IMR-90 (cell line): Measurements from ENCODE around the gene TMEM161A. TPM values are rescaled to one million over a fixed set of nuclear protein-coding genes. Genes with fewer than 3 reads are reported as not detected.

Source experiments
- ATAC-seq: fragments of 200-7000 bp; cut with Tn5 transposase; 2 replicates; pipeline ENCODE4 v1.9.1; 2020; ENCODE audit warnings: low read depth, mild to moderate bottlenecking, moderate library complexity
- BruUV-seq: library from RNA; stranded (reverse); fragments of 400-500 nt; replicated peaks from 2 replicates; lab custom pipeline; 2021; lab: Mats Ljungman, UMichigan
- CTCF ChIA-PET: fragments of 300-600 bp; formaldehyde crosslinking; extraction: SDS; loops from one replicate; lab custom pipeline; 2021; ENCODE audit warnings: antibody characterized with exemption; lab: Yijun Ruan, JAX
- POLR2A ChIA-PET: fragments of 300-600 bp; sonication (Branson Sonifier 250); formaldehyde crosslinking; loops from one replicate; lab custom pipeline; 2022; ENCODE audit warnings: antibody characterized with exemption; ENCODE audit not compliant: unreplicated experiment; lab: Charles Lee
- DNase-seq: peaks from one replicate; pipeline ENCODE4 v3.0.0; 2013
- H2AFZ ChIP-seq: replicated peaks from 2 replicates; pipeline ENCODE3; 2013; ENCODE audit warnings: low read length, mild to moderate bottlenecking; ENCODE audit not compliant: poor library complexity
- H2AK5ac ChIP-seq: 2 replicates; pipeline ENCODE4 v1.6.1; 2013; ENCODE audit warnings: low read depth, low read length, inconsistent platforms
- H2AK9ac ChIP-seq: replicated peaks from 2 replicates; pipeline ENCODE3; 2013; ENCODE audit warnings: mild to moderate bottlenecking, low read depth, low read length, moderate library complexity; ENCODE audit not compliant: poor library complexity
- H2BK120ac ChIP-seq: 2 replicates; pipeline ENCODE4 v1.6.1; 2013; ENCODE audit warnings: low read depth, low read length, inconsistent platforms
- H2BK15ac ChIP-seq: 3 replicates; pipeline ENCODE4 v1.6.1; 2013; ENCODE audit warnings: low read depth, low read length, inconsistent platforms
- H2BK20ac ChIP-seq: 2 replicates; pipeline ENCODE4 v1.6.1; 2013; ENCODE audit warnings: low read depth, mild to moderate bottlenecking, inconsistent platforms, low read length, moderate library complexity
- H2BK5ac ChIP-seq: 2 replicates; pipeline ENCODE4 v1.6.1; 2013; ENCODE audit warnings: mild to moderate bottlenecking, low read depth, low read length, inconsistent platforms; ENCODE audit not compliant: poor library complexity, severe bottlenecking
- H3K14ac ChIP-seq: replicated peaks from 2 replicates; pipeline ENCODE4 v1.6.1; 2013; ENCODE audit warnings: low read depth, low read length, inconsistent platforms
- H3K18ac ChIP-seq: 2 replicates; pipeline ENCODE4 v1.6.1; 2013; ENCODE audit warnings: low read depth, low read length, control low read depth
- H3K23ac ChIP-seq: 2 replicates; pipeline ENCODE4 v1.6.1; 2013; ENCODE audit warnings: low read depth, low read length, inconsistent platforms
- H3K27ac ChIP-seq: 2 replicates; pipeline ENCODE4 v1.5.1; 2013; ENCODE audit warnings: mild to moderate bottlenecking, control low read depth, low read length; ENCODE audit not compliant: insufficient read depth
- H3K27me3 ChIP-seq: 2 replicates; pipeline ENCODE4 v1.6.1; 2013; ENCODE audit warnings: low read length; ENCODE audit not compliant: control insufficient read depth, insufficient read depth
- H3K36me3 ChIP-seq: 2 replicates; pipeline ENCODE4 v1.6.1; 2013; ENCODE audit warnings: low read length, mixed read lengths; ENCODE audit not compliant: control insufficient read depth, insufficient read depth
- H3K4ac ChIP-seq: 2 replicates; pipeline ENCODE4 v1.6.1; 2013; ENCODE audit warnings: low read depth, low read length, inconsistent platforms
- H3K4me1 ChIP-seq: 2 replicates; pipeline ENCODE4 v1.6.1; 2013; ENCODE audit warnings: low read length, mixed read lengths; ENCODE audit not compliant: control insufficient read depth, insufficient read depth
- H3K4me2 ChIP-seq: 2 replicates; pipeline ENCODE4 v1.6.1; 2013; ENCODE audit warnings: low read depth, mild to moderate bottlenecking, control low read depth, low read length, moderate library complexity
- H3K4me3 ChIP-seq: 2 replicates; pipeline ENCODE4 v1.5.1; 2013; ENCODE audit warnings: low read depth, mild to moderate bottlenecking, control low read depth, low read length, moderate library complexity; ENCODE audit not compliant: insufficient read depth
- H3K56ac ChIP-seq: 2 replicates; pipeline ENCODE4 v1.6.1; 2013; ENCODE audit warnings: low read length, inconsistent platforms; ENCODE audit not compliant: insufficient read depth; ENCODE audit errors: extremely low read depth
- H3K79me1 ChIP-seq, 2 experiments: 2 replicates each; pipeline ENCODE4 v1.6.1; 2013; ENCODE audit warnings: low read length in 2 of 2, inconsistent platforms in 1 of 2, low read depth in 1 of 2
- H3K9ac ChIP-seq: 2 replicates; pipeline ENCODE4 v1.6.1; 2013; ENCODE audit warnings: low read depth, low read length, control low read depth
- H3K9me1 ChIP-seq: 2 replicates; pipeline ENCODE4 v1.6.1; 2013; ENCODE audit warnings: low read length, inconsistent platforms; ENCODE audit not compliant: insufficient read depth
- H3K9me3 ChIP-seq: 2 replicates; pipeline ENCODE4 v1.6.1; 2013; ENCODE audit warnings: low read length; ENCODE audit not compliant: control insufficient read depth, insufficient read depth
- H4K20me1 ChIP-seq: 2 replicates; pipeline ENCODE4 v1.6.1; 2013; ENCODE audit warnings: low read length, inconsistent platforms; ENCODE audit not compliant: insufficient read depth
- H4K5ac ChIP-seq: 2 replicates; pipeline ENCODE4 v1.6.1; 2013; ENCODE audit warnings: mild to moderate bottlenecking, low read depth, low read length, control low read depth
- H4K8ac ChIP-seq, 2 experiments: 2 replicates each; pipeline ENCODE4 v1.6.1; 2013; ENCODE audit warnings: low read depth in 2 of 2, low read length in 2 of 2, control low read depth in 1 of 2, inconsistent platforms in 1 of 2
- H4K91ac ChIP-seq: 2 replicates; pipeline ENCODE4 v1.6.1; 2013; ENCODE audit warnings: low read depth, low read length, inconsistent platforms; ENCODE audit not compliant: insufficient read depth
- CEBPB ChIP-seq: IDR thresholded peaks from 2 replicates; pipeline ENCODE4 v1.6.1; 2012; ENCODE audit warnings: low read depth, low read length, improper control_type of control experiment
- CHD1 ChIP-seq: IDR thresholded peaks from 2 replicates; pipeline ENCODE4 v1.6.1; 2012; ENCODE audit warnings: low read depth, low read length, improper control_type of control experiment
- ELK1 ChIP-seq: fragments of 150-350 bp; IDR thresholded peaks from 2 replicates; pipeline ENCODE4 v1.6.1; 2016; ENCODE audit warnings: low read depth, mild to moderate bottlenecking, low read length, moderate library complexity, borderline replicate concordance
- FOS ChIP-seq: fragments of 150-350 bp; IDR thresholded peaks from 2 replicates; pipeline ENCODE4 v1.6.1; 2016; ENCODE audit warnings: low read depth, low read length
- MAZ ChIP-seq: IDR thresholded peaks from 2 replicates; pipeline ENCODE4 v1.6.1; 2012; ENCODE audit warnings: low read depth, mild to moderate bottlenecking, low read length, improper control_type of control experiment, moderate library complexity, borderline replicate concordance
- RAD21 ChIP-seq: IDR thresholded peaks from 2 replicates; pipeline ENCODE4 v1.6.1; 2012; ENCODE audit warnings: low read length, improper control_type of control experiment
- RFX5 ChIP-seq: IDR thresholded peaks from 2 replicates; pipeline ENCODE4 v1.8.0; 2012; ENCODE audit warnings: low read depth, mild to moderate bottlenecking, low read length, moderate library complexity
- SMC3 ChIP-seq: fragments of 150-350 bp; IDR thresholded peaks from 2 replicates; pipeline ENCODE4 v1.6.1; 2016; ENCODE audit warnings: low read depth, mild to moderate bottlenecking, antibody characterized with exemption, low read length, moderate library complexity
- USF2 ChIP-seq: fragments of 150-350 bp; IDR thresholded peaks from 2 replicates; pipeline ENCODE4 v1.6.1; 2017; ENCODE audit warnings: mild to moderate bottlenecking, antibody characterized with exemption, low read length, low read depth
- WGBS, 2 experiments: methylation state at CpG; one replicate each; pipeline versions ENCODE4 v1.1.5 to v1.1.7; 2013; ENCODE audit warnings: missing lambda C conversion rate in 2 of 2; ENCODE audit not compliant: insufficient read length in 1 of 2; ENCODE audit errors: extremely low coverage in 2 of 2; 5-methylcytosine and 5-hydroxymethylcytosine counted together
- dilution Hi-C: fragments of 300-500 bp; cut with HindIII; formaldehyde crosslinking; loops from one replicate; pipeline ENCODE4 v1.14.3; 2018; ENCODE audit warnings: low sequenced_read_pairs; ENCODE audit not compliant: unreplicated experiment
- in situ Hi-C: fragments of 300-500 bp; cut with MboI; formaldehyde crosslinking; loops from 3 replicates; pipeline ENCODE4 v1.14.3; 2019; ENCODE audit warnings: low sequenced_read_pairs, inconsistent platforms, mixed read lengths
- intact Hi-C: fragments of 100-400 bp; cut with micrococcal nuclease; formaldehyde crosslinking; loops from 2 replicates; pipeline ENCODE4 v1.10.0; 2022
- polyA plus RNA-seq, 3 experiments: library from polyadenylated mRNA; depleted of rRNA; stranded (reverse); fragments of >200 nt; gene quantifications; 2 replicates each; pipeline ENCODE4 v1.2.3, GENCODE V29; 2012; ENCODE audit warnings: low replicate concordance in 1 of 3
- total RNA-seq: library from RNA; depleted of rRNA; stranded (reverse); fragments of >200 nt; gene quantifications from 2 replicates; pipeline ENCODE4 v1.2.3, GENCODE V29; 2012

TMEM161A gene
- total and polyA plus RNA-seq, 2 of the 4 experiments (the other 2 are of a cell fraction): 11.1 to 34.8 TPM

GRCh38 chr19:19105365-19106055, 32.8 kb downstream of the TMEM161A start:
- CTCF ChIA-PET: no interaction called here

More at GRCh38 chr19:19105365-19106055, 32.8 kb downstream of the TMEM161A start:
- no TSS peak for BruUV-seq
- Histone ChIP-seq H3K23ac (peak overlapping the region; percentile 59; the same call in 1 of the 2 replicates), H3K27me3 (no peaks in the 10 kb centered on the region), H3K9me1 (peaks cover 8% of the 10 kb centered on the region), H3K4me2 (peak overlapping the region; percentile 93), H2AK9ac (peak overlapping the region; percentile 91), H2BK5ac (no peak overlapping the region), H3K4me1 (peaks cover 15% of the 10 kb centered on the region), H3K9ac (peak overlapping the region; percentile 61), H3K9me3 (no peaks in the 10 kb centered on the region), H3K18ac (peak overlapping the region; percentile 77; the same call in 1 of the 2 replicates), H3K4ac (peak overlapping the region; percentile 83), H3K36me3 (no peaks in the 10 kb centered on the region), H4K8ac (peak overlapping the region; percentile 94 to 99; a peak in 3 of 4 replicates), H4K20me1 (no peaks in the 10 kb centered on the region), H3K27ac (peak overlapping the region; percentile 40; the same call in 1 of the 2 replicates), H3K4me3 (peak overlapping the region; percentile 42), H4K5ac (peak overlapping the region; percentile 99), H2AK5ac (peak overlapping the region; percentile 46), H3K14ac (peak overlapping the region; percentile 85; the same call in 1 of the 2 replicates), H2AFZ (peak overlapping the region; percentile 97), H2BK20ac (no peak overlapping the region), H3K56ac (0 out of 2 replicates have a peak overlapping the region, but pooled peaks have one; percentile 38), H2BK15ac (no peak overlapping the region), H4K91ac (no peak overlapping the region; the same call in 1 of the 2 replicates), H3K79me1 (no peaks in the 10 kb centered on the region), H2BK120ac (peak overlapping the region; percentile 9; the same call in 1 of the 2 replicates)
- POLR2A ChIA-PET: no interaction called here
- in situ Hi-C loops: no loop called here
- dilution Hi-C loops: no loop called here
- no peak for DNase-seq
- TF ChIP-seq RAD21: no peak
- TF ChIP-seq ELK1: no peak
- no peak for TF ChIP-seq CHD1
- no peak for TF ChIP-seq CEBPB
- no peak for TF ChIP-seq SMC3
- no peak for TF ChIP-seq RFX5
- TF ChIP-seq FOS: no peak
- TF ChIP-seq MAZ: no peak
- no peak for TF ChIP-seq USF2
- WGBS, 2 experiments: 41% methylated on average over 10 of the region's 36 CpGs; no CpG with 5 or more reads in 1 of the 2 experiments
- intact Hi-C loops: no loop called here
- ATAC-seq: peak; percentile 77
